Kidney epithelial cell (primary cell): Measurements from ENCODE around the gene SH2D5. TPM values are rescaled to one million over a fixed set of nuclear protein-coding genes. Genes with fewer than 3 reads are reported as not detected.

ENCODE experiments used
- DNase-seq: peaks from one replicate; pipeline ENCODE4 v3.0.0-alpha.2; 2010; ENCODE audit warnings: low read depth
- H3K27me3 ChIP-seq: 2 replicates; pipeline ENCODE4 v1.6.0; 2011; ENCODE audit warnings: low read length; ENCODE audit not compliant: control insufficient read depth, insufficient read depth
- H3K36me3 ChIP-seq: 2 replicates; pipeline ENCODE4 v1.5.1; 2011; ENCODE audit warnings: low read length; ENCODE audit not compliant: control insufficient read depth, insufficient read depth
- H3K4me3 ChIP-seq: 2 replicates; pipeline ENCODE4 v1.5.1; 2011; ENCODE audit warnings: low read depth, mild to moderate bottlenecking, control low read depth, low read length
- CTCF ChIP-seq: IDR thresholded peaks from 2 replicates; pipeline ENCODE4 v1.5.1; 2011; ENCODE audit warnings: mild to moderate bottlenecking, moderate library complexity, low read length, control low read depth, inconsistent platforms; ENCODE audit not compliant: insufficient read depth, poor library complexity, severe bottlenecking
- total RNA-seq: library from RNA; depleted of rRNA; stranded (reverse); fragments of >200 nt; gene quantifications from 2 replicates; pipeline ENCODE4 v1.2.3, GENCODE V29; 2015

The SH2D5 gene
- total RNA-seq, 1 donor from 2014 or later = 11.7 TPM

DNA sequence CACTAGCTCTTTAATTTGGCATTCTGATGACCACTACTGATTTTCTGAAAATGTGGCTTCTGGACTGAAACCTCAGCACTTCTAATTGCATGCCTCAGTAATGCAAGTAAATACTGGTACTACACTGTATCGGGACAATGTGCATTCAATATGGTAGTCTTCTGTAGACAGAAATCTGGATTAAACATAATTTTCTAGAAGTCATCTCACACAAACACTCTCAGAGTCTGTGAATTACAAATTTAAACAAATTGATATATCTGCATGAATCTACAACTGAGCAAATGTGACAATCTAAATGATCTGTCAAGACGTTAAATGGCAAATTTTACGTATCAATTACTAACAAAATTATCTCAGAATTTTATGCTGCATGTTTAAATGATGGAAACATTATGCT lies 30.9 kb upstream of the SH2D5 start:
- TF ChIP-seq CTCF = no peak
- DNase-seq = no peak
- no peaks in the 10 kb centered on the region for H3K27me3 ChIP-seq
- no peak overlapping the region for H3K4me3 ChIP-seq
- H3K36me3 ChIP-seq = peaks cover 4% of the 10 kb centered on the region

- H3K36me3 ChIP-seq = peaks cover 4% of the 10 kb centered on the region
- TF ChIP-seq CTCF = no peak
- DNase-seq = no peak
- no peaks in the 10 kb centered on the region for H3K27me3 ChIP-seq
- H3K4me3 ChIP-seq = no peak overlapping the region
These were observed 27.8 kb upstream of the SH2D5 start for GRCh38 chr1:20760322-20760721.

- Histone ChIP-seq H3K4me3 (no peak overlapping the region), H3K36me3 (peaks cover 3% of the 10 kb centered on the region), H3K27me3 (no peaks in the 10 kb centered on the region)
- peak; percentile 7 for DNase-seq
- no peak for TF ChIP-seq CTCF
These were observed 21.1 kb upstream of the SH2D5 start for GRCh38 chr1:20753589-20753988.

GRCh38 chr1:20751462-20751990 lies 19.0 kb upstream of the SH2D5 start:
- TF ChIP-seq CTCF = no peak
- peaks cover 1% of the 10 kb centered on the region for H3K36me3 ChIP-seq

GRCh38 chr1:20742671-20743070 lies 10.2 kb upstream of the SH2D5 start:
- Histone ChIP-seq H3K36me3 (peaks cover 4% of the 10 kb centered on the region), H3K27me3 (no peaks in the 10 kb centered on the region), H3K4me3 (no peak overlapping the region)
- DNase-seq = no peak
- TF ChIP-seq CTCF = no peak

More at GRCh38 chr1:20751462-20751990, 19.0 kb upstream of the SH2D5 start:
- DNase-seq = no peak
- no peaks in the 10 kb centered on the region for H3K27me3 ChIP-seq
- no peak overlapping the region for H3K4me3 ChIP-seq

DNA sequence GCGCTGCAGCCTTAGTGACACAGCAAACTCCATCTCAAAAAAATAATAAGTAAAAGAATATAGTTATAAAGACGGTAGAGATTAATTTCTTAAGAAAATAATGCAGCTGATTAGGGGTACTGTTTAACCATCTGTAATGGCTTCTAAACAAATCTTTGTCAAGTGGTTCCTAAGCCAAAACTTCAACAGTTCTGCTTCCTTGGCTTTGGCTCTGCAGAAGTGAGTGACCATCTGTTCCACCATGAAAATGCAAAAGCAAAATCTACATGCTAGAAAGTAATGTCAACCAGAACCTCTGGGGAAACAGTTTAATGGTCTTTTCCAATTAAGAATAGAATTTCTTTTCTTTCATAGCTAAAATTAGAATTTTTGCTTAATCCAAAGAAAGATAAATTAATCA lies 8.3 kb upstream of the SH2D5 start:
- Histone ChIP-seq H3K27me3 (no peaks in the 10 kb centered on the region), H3K36me3 (peaks cover 5% of the 10 kb centered on the region), H3K4me3 (no peak overlapping the region)
- no peak for DNase-seq
- TF ChIP-seq CTCF = no peak
